ENCODE measurements around the gene PDE9A.

The PDE9A gene

DNA sequence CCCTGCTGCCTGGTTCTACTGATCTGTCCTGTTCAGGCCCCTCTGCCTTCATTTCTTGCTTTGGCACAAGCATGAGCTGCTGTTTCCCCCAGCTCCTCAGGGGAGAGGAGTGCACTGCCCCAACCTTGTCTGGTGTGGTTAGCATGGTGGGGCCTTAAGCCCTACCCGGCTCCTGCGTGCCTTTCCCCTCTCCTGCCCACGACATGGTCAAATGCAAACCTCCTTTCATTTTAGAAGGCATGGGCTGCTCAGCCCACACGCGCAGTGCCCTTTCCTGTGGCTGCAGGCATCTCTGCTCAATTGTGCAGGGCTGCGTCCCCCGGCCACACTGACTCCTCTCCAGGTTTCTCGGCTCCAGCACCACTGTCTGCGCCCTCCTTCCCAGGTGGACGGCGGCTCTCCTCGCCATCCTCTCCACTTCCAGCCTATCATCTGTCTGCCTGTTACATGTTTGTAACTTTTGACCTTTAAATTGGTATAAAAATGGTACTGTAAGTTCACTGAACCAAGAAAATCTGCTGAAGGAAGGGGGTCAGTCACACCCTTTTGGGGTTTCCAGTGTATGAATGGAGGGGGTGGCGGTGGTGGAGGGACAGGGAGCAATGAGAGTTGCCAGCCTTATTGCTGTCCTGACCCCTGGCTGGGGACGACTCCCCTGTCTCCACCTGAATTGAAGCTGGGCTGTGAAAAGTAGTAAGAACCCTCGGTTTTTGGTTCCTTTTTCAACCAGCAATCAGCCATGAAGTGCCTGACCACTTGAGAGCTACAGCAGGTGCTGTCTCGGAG, 5.1 kb downstream of the PDE9A start:
- no peak for DNase-seq

GRCh38 chr21:42659416-42660117, 6.1 kb downstream of the PDE9A start:
- DNase-seq: no peak

DNA sequence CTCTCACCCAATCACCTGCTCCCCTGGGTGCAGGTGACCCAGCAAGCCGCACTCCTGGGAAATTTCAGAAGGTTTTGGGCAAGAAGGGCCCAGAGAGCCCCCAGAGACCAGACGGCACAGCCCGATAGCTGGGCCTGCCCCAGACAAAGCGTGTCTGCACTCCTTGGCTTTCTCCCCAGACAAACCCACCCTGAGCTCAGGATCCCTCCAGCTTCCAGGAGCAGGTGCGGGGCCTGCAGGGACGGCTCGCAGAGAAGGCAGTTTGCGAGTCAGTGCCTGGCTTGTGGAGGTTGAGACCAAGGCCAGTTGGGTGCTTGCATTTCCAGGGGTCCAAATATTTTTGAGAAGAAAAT, 6.7 kb downstream of the PDE9A start:
- DNase-seq: no peak

GRCh38 chr21:42661688-42662429, 8.4 kb downstream of the PDE9A start:
- no peak for DNase-seq

- no peak for DNase-seq
Measured at GRCh38 chr21:42662430-42663199, 9.2 kb downstream of the PDE9A start.

DNA sequence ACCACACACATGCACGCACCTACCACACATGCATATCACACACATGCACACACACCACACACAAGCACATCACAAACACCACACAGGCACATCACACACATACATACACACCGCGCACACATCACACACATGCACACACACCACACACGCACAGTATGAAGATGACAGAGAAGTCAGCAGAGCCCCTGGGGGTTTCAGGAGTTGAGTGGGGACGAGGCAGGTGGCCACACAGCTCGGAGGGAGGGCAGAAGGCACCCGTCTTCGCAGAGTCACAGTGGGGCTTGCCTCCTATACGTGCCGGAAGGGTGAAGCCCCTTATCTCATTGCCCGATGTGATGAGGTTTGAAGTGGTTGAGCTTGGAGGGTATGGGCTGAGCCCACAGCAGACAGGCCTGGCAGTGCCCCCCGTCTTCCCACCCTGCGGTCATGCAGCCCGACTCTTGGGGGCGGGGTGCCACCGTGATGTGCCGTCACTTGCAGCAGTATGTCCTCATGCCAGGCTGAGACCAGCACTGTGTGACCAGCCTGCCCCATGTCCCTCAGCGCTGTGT, 9.9 kb downstream of the PDE9A start:
- no peak for DNase-seq

- no peak for DNase-seq
Measured at GRCh38 chr21:42663860-42664535, 10.6 kb downstream of the PDE9A start.

GRCh38 chr21:42664614-42665013, 11.2 kb downstream of the PDE9A start:
- DNase-seq: no peak

DNA sequence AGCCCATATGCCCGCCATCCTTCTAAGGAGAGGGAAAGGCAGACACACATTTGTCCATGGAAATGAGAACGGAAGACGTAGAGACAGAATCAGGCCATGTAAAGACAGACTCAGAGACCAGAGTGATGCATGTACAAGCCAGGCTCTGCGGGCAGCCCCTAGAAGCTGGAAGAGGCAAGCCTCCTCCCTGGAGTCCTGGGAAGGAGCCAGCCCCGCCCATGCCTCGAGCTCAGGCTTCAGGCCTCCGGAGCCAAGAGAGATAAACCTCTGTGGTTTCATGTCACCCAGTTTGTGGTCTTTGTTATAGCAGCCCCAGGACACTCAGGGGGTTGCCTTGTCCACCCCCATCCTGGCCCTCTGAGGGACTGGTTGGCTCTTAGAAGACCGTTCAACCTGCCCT, 11.6 kb downstream of the PDE9A start:
- no peak for DNase-seq

DNA sequence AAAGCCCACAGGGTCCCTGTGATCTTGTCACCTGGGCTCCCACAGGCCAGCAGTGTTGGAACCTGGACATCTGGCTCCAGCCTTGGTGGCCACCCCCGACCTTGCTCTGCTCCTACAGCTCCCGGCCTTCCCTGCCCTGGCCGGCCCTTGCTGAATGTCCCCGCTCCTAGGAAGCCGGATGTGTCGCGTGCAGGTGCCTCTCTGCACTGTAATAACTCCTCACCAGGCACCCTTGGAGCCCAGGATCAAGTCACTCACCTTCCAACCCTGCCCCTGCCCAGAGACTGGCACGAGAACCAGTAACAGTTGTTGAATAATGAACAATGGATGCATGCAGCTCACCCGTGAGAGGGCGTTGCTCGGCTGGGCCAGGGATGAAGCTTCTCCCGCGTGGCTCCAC, 12.1 kb downstream of the PDE9A start:
- no peak for DNase-seq

DNA sequence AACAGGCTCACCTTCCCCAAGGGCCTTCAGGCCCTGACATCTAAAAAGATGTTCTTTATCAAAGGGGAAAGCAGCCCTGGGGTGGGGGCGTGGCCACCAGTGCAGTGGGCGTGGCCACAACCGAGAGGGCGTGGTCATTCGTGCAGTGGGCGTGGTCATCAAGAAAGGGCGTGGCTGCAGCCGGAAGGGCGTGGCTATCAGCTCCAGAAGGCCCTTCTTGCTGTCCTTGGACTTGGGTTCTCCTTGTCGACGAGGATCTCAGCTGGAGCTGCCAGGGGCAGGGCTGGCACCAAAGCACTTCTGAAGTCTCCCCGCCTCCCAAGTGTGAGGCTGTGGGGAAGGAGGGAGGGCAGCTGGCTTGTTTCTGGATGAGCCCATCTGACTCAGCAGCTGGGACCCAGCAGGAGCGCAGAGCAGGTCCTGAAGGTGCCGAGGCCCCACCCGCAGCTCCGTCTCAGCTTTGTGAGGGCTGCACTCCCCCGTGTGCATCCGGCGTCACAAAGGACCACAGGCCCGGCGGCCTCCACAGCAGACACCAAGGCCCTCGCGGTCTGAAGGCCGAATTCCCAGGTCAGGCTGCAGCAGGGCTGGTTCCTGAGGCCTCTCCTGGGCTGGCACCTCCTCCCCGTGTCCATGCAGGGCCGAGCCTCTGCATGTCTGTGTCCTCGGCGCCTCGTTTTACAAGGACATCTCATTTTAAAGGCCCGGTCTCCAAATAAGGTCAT, 12.8 kb downstream of the PDE9A start:
- no peak for DNase-seq

GRCh38 chr21:42666925-42667324, 13.5 kb downstream of the PDE9A start:
- no peak for DNase-seq

DNA sequence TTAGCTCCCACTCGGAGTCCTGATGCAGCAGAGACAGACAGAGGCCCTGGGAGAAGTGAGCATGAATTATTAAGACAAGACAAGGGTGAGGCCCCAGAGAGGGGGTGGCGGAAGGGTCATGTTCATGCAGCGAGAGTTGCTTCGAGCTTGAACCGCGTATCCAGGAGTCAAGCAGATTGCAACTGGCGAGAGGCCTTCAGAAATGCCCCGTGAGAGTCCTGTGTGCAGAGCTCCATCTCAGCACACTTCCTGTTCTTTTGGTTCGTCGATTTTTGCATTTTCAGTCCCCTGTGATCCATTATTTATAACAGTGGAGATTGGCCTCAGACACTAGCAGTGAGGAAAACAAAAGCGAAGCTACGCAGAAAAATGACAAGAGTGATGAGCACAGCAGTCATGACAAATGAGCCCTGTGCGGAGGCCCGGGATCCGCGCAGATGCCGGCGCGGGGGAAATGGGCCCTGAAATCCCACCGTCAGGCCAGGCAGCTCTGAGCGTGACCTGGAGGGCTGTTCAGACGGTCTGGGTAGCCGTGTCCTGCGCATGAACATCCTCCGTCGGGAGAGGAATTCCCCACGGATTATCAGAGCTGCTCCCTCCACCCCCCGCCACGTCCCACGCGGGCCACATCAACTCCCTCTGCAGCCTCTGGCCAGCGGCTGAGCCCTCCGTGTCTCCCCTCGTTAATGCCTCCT, 15.0 kb downstream of the PDE9A start:
- DNase-seq: no peak

GRCh38 chr21:42669041-42669440, 15.6 kb downstream of the PDE9A start:
- no peak for DNase-seq

DNA sequence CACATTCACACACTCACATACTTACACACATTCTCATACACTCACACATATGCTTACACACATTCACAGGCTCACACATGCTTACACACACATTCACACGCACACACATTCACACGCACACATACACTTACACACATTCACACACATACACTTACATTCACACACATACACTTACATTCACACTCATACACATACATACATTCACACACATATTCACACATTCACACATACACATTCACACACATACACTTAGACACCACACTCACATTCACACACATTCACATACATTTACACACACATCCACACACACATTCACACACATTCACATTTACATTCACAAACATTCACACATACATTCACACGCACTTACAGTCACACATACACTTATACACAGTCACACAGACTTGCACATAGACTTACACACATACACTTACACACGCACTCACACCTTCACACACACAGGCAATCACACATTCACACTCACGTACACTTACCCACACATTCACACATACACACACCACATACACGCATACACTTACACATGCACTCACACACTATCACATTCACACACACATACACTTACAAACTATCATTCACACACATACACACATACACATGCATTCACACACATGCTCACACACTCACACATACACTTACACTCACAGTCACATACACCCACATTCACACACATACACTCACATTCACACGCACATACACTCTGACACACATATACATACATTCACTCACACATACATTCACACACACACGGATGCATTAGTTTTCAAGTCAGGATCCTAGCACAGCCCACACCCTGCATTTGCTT, 16.8 kb downstream of the PDE9A start:
- no peak for DNase-seq

GRCh38 chr21:42670884-42671283, 17.5 kb downstream of the PDE9A start:
- DNase-seq: no peak

- no peak for DNase-seq
Measured at GRCh38 chr21:42671778-42672593, 18.6 kb downstream of the PDE9A start.

DNA sequence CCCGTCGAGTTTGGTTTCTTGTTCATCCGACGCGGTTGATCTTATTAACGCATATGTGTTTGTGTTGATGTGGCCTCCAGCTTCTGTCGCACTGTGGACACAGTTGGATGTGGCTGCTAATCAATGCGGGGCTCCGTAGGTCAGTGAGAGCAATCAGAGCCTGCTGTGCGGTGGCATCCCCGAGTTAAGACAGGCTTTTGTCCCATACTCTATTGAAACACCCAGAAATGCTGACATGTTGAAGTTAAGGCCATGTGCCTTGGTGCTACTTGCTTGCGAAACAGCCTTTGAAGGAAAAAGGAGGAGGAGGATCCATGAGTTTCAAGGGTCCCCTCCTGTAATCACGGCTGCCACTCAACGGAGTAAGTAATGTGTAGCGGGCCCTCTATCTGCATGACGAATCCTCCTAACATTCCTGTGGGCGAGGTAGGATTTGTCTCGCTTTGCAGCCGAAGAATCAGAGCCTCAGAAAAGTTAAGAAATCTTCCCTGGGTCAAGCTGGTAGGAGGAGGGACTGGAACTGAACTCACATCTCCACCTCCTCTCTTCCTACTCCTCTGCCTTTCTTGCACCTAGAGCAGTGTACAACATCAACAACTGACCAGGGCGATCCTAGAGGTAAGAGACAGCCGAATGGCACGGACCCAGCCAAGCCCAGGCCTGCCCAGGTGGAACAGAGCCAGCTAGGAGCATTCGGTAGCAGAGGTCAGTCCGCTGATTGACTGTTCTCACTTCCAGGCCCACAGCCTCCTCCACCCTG, 19.5 kb downstream of the PDE9A start:
- DNase-seq: no peak

Data from NK-92 treated with Interleukin-12 subunit alpha and Interleukin-12 subunit beta, amount 100 ng/mL, for 24 hours (cell line).